GM21515 (cell line): ENCODE data around the gene FAAH2.
A peak's percentile ranks its signal among the peaks of the same experiment; 100 is the strongest.
"Not testable (repeated sequence)": the region's sequence is repeated elsewhere in the genome, so short reads cannot be mapped to it uniquely, and the experiment has no call there.

Experiments used
- ATAC-seq: cut with Tn5 transposase; IDR thresholded peaks from one replicate; pipeline ENCODE4 v1.9.1; 2021; ENCODE audit not compliant: unreplicated experiment

The FAAH2 gene, protein sequence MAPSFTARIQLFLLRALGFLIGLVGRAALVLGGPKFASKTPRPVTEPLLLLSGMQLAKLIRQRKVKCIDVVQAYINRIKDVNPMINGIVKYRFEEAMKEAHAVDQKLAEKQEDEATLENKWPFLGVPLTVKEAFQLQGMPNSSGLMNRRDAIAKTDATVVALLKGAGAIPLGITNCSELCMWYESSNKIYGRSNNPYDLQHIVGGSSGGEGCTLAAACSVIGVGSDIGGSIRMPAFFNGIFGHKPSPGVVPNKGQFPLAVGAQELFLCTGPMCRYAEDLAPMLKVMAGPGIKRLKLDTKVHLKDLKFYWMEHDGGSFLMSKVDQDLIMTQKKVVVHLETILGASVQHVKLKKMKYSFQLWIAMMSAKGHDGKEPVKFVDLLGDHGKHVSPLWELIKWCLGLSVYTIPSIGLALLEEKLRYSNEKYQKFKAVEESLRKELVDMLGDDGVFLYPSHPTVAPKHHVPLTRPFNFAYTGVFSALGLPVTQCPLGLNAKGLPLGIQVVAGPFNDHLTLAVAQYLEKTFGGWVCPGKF

GRCh38 chrX:57286507-57287251, at the start of gene FAAH2:
Gene FAAH2 (plus strand): TSS chrX:57286706. CDS start chrX:57286826, 120 bp downstream.
- peak; percentile 92 for ATAC-seq

GRCh38 chrX:57241967-57242366, 44.5 kb upstream of the FAAH2 start:
- ATAC-seq = no peak

DNA sequence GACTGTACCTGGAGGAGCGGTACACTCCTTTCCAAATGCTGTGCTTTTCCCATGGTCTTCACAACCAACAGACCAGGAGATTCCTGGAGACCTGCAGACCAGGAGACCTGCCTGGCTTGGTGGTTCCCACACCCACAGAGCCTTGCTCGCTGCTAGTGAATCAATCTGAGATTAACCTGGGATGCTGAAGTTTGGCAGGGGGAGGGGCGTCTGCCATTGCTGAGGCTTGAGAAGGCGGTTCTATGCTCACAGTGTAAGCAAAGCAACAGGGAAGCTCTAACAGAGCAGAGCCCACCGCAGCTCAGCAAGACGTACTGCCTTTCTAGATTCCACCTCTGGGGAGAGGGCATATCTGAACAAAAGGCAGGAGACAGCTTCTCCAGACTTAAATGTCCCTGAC, 34.5 kb upstream of the FAAH2 start:
- ATAC-seq = no peak

- ATAC-seq = no peak
Measured at GRCh38 chrX:57265126-57265525, 21.4 kb upstream of the FAAH2 start.

DNA sequence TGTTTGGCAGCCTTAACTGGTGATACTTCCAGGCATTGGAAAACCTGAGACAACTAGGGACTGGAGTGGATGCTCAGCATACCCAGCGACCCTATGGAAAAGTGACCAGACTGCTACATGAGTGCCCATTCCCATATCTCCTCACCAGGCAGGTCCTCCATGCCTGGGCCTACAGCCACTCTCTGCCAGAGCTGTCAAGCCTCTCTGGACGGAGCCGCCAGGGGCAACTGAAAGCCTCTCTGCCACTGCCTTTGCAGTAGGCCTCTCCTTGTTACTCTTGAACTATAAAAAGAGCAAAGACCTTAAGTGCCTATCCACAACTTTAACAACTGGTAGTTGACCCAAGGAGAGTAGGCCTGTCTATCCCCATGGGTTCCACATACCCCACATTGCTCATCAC, 20.2 kb upstream of the FAAH2 start:
- no peak for ATAC-seq

DNA sequence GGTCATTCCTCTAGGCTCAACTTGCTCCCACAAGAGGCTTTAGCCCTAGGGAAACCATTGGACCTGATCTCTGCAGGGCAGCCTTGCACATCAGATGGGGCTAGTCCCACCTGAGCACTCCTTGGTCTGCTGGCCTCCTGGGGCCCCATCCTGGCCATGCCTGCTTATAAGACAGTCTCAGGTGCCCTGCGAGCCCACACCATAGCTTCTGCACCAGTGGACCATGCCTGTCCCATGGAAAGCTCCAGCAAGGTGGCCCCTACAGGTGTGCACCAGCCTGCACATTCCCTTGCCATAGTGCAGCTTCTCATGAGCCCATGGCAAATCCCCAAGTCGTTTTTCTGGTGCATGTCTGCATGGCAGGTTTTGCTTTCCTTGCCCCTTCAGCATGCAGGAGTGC, 19.6 kb upstream of the FAAH2 start:
- no peak for ATAC-seq

GRCh38 chrX:57267308-57267707, 19.2 kb upstream of the FAAH2 start:
- no peak for ATAC-seq

DNA sequence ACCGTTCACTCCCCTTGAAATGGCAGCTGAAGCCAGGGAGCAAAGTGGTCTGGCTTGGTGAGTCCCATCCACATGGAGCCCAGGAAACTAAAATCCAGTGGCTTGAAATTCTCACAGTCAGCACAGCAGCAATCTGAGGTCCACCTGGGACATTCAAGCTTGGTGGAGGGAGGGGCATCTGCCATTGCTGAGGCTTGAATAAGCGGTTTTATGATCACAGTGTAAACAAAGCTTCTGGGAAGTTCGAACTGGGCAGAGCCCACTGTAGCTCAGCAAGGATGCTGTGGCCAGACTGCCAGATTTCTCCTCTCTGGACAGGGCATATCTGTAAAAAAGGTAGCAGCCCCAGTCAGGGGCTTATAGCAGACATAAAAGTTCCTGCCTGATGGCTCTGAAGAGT, 15.5 kb upstream of the FAAH2 start:
- ATAC-seq = no peak

GRCh38 chrX:57282568-57282967, 3.9 kb upstream of the FAAH2 start:
- ATAC-seq = no peak

GRCh38 chrX:57285001-57285400, 1.5 kb upstream of the FAAH2 start:
- ATAC-seq = no peak

GRCh38 chrX:57289089-57289488, 2.6 kb downstream of the FAAH2 start:
- ATAC-seq = no peak

- ATAC-seq = no peak
Measured at GRCh38 chrX:57294961-57295360, 8.5 kb downstream of the FAAH2 start.

DNA sequence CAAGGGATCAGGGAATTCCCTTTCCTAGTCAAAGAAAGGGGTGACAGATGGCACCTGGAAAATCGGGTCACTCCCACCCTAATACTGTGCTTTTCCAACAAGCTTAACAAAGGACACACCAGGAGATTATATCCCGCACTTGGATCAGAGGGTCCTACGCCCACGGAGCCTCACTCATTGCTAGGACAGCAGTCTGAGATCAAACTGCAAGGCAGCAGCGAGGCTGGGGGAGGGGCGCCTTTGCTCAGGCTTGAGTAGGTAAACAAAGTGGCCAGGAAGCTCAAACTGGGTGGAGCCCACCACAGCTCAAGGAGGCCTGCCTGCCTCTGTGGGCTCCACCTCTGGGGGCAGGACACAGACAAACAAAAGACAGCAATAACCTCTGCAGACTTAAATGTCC, 9.2 kb downstream of the FAAH2 start:
- not testable (repeated sequence) for ATAC-seq

- no peak for ATAC-seq
Measured at GRCh38 chrX:57313583-57314215, 27.2 kb downstream of the FAAH2 start.

- no peak for ATAC-seq
Measured at GRCh38 chrX:57329008-57329407, 42.5 kb downstream of the FAAH2 start.

DNA sequence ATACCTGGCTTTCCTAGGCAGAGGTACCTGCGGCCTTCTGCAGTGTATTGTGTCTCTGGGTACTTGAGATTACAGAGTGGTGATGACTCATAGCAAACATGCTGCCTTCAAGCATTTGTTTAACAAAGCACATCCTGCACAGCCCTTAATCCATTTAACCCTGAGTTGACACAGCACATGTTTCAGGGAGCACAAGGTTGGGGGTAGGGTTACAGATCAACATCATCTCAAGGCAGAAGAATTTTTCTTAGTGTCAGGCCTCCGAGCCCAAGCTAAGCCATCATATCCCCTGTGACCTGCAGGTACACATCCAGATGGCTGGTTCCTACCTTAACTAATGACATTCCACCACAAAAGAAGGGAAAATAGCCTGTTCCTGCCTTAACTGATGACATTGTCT, 49.3 kb downstream of the FAAH2 start:
- not testable (repeated sequence) for ATAC-seq

DNA sequence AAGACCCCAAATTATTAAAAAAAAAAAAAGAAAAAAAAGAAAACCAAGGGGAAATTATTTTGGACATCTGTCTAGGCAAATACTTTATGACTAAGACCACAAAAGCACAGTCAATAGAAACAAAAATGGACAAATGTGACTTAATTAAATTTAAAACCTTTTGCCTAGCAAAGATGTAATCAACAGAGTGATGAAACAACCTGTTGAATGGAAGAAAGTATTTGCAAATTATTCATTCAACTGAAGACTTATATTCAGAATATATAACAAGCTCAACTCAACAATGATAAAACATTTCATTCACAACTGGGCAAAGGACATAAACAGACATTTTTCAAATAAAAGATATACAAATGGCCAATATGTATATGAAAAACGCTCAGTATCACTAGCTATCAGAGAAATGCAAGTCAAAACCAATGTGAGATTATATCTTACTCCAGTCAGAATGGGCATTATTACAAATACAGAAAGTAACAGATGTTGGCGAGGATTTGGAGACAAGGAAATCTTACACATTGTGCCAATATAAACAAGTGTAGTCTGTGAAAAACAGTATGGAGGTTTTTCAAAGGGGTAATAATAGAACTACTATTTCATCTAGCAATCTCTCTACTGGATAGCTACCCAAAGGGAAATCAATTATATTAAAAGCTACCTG, 67.1 kb downstream of the FAAH2 start:
- no peak for ATAC-seq

DNA sequence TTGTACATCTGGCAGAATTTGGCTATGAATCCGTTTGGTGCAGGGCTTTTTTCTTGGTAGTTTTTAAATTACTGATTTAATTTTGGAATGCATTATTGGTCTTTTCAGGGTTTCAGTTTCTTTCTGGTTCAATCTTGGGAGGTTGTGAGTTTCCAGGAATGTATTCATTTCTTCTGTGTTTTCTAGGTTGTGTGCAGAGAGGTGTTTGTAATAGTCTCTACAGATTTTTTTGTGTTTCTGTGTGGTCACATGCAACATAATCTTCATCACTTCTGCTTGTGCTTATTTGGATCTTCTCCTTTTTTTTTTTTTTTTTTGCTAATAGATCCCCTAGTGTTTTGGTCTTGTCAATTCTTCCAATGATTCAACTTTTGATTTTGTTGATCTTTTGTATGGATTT, 77.6 kb downstream of the FAAH2 start:
- ATAC-seq = no peak

- no peak for ATAC-seq
Measured at GRCh38 chrX:57366430-57366829, 79.9 kb downstream of the FAAH2 start.

DNA sequence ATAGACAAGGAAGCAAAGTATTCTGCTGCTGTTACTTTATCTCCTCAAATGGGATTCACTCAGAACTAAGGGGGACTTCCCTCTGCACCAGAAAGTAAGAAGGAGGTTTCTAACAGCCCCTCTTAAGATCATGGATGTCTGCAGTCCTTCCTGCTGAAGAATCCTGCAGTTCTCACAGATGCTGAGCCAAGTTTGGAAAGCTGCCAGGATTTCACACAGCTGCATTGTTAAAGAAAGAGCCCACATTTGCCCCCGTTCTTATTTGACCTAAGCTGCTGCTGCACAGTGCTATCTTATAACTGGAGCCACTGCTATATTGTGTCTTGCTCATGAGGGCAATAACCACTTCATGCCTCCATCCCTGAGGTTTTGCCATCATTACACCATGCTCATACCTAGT, 81.1 kb downstream of the FAAH2 start:
- no peak for ATAC-seq

DNA sequence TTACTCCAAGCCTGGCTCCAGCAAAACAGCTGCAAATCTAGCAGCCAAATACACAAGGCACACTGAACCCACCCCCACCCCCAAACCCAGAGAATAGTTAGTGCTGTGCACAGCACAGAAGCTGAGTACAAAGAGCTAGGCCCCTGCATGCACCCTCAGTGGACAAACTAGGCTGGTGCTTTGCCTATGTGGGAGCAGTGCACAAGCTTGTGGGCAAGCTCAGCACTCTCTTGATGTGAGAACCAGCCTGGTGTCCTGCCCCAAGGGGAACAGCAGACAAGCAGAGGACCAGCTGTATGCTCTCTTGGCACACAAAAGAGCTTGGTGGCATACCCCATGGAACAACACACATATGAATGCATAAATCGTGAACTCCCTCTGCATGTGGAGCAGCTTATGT, 81.7 kb downstream of the FAAH2 start:
- no peak for ATAC-seq
